Spleen (tissue), 7 donors: Measurements from ENCODE around the gene OR56A4.

ENCODE experiments used
- CTCF ChIP-seq, 11 experiments: fragments of 200-600 bp in 7 of 11; fragments of 450-650 bp in 4 of 11; sonication (generic) in 4 of 11; IDR thresholded peaks in 8 of 11; conservative IDR thresholded peaks in 3 of 11; 1 replicate in 7 of 11; 2 replicates in 4 of 11; pipeline versions ENCODE4 v1.4.0 to v1.8.0; 2016 to 2021; ENCODE audit warnings: antibody characterized with exemption in 11 of 11, inconsistent platforms in 4 of 11, mild to moderate bottlenecking in 1 of 11
- POLR2A ChIP-seq, 3 donors: fragments of 450-650 bp; IDR thresholded peaks; one replicate each; pipeline ENCODE4 v1.5.1; 2017; ENCODE audit warnings: antibody characterized with exemption in 3 of 3, mild to moderate bottlenecking in 1 of 3
- donor health status: DM: no; HTN: no; CAD: no; lungs with moderate emphysema.
- donor health status: DM: no; HTN: no; CAD: no.
- donor health status: DM: no; HTN: no; CAD: no.

GRCh38 chr11:5983443-5983842, 23.3 kb downstream of the OR56A4 start:
- TF ChIP-seq CTCF (IDR thresholded peaks at IDR 0.05 in 8 of 11, conservative IDR thresholded peaks at IDR 0.05 in 3 of 11) = no peak
- no peak for TF ChIP-seq POLR2A (IDR thresholded peaks at IDR 0.05)
